GM18907 (cell line): ENCODE results near the gene ADAMTS6.

Source experiments
- ATAC-seq: cut with Tn5 transposase; IDR thresholded peaks from one replicate; pipeline ENCODE4 v1.9.1; 2021; ENCODE audit warnings: mild to moderate bottlenecking, moderate library complexity; ENCODE audit not compliant: unreplicated experiment

ADAMTS6 gene

GRCh38 chr5:65474130-65474711, 7.5 kb downstream of the ADAMTS6 start:
- ATAC-seq: no peak

- no peak for ATAC-seq
Observed at GRCh38 chr5:65468633-65469032, 13.1 kb downstream of the ADAMTS6 start.

- ATAC-seq: no peak
Observed at GRCh38 chr5:65462139-65462705, 19.5 kb downstream of the ADAMTS6 start.

- no peak for ATAC-seq
Observed at GRCh38 chr5:65461490-65461889, 20.2 kb downstream of the ADAMTS6 start.

- ATAC-seq: no peak
Observed at GRCh38 chr5:65459995-65460394, 21.7 kb downstream of the ADAMTS6 start.

- no peak for ATAC-seq
Observed at GRCh38 chr5:65455064-65455463, 26.7 kb downstream of the ADAMTS6 start.

GRCh38 chr5:65451436-65451835, 30.3 kb downstream of the ADAMTS6 start:
- no peak for ATAC-seq

GRCh38 chr5:65446682-65447081, 35.0 kb downstream of the ADAMTS6 start:
- no peak for ATAC-seq

GRCh38 chr5:65441800-65442199, 39.9 kb downstream of the ADAMTS6 start:
- ATAC-seq: no peak

GRCh38 chr5:65440456-65440855, 41.3 kb downstream of the ADAMTS6 start:
- no peak for ATAC-seq

- no peak for ATAC-seq
Observed at GRCh38 chr5:65434122-65434521, 47.6 kb downstream of the ADAMTS6 start.

- no peak for ATAC-seq
Observed at GRCh38 chr5:65426656-65427055, 55.1 kb downstream of the ADAMTS6 start.

GRCh38 chr5:65423623-65424022, 58.1 kb downstream of the ADAMTS6 start:
- no peak for ATAC-seq

- no peak for ATAC-seq
Observed at GRCh38 chr5:65418661-65419060, 63.1 kb downstream of the ADAMTS6 start.

- ATAC-seq: no peak
Observed at GRCh38 chr5:65413822-65414221, 67.9 kb downstream of the ADAMTS6 start.

- no peak for ATAC-seq
Observed at GRCh38 chr5:65412842-65413241, 68.9 kb downstream of the ADAMTS6 start.

- no peak for ATAC-seq
Observed at GRCh38 chr5:65411356-65411755, 70.4 kb downstream of the ADAMTS6 start.

GRCh38 chr5:65395526-65396155, 86.1 kb downstream of the ADAMTS6 start:
- ATAC-seq: no peak

GRCh38 chr5:65394087-65394486, 87.6 kb downstream of the ADAMTS6 start:
- no peak for ATAC-seq

- no peak for ATAC-seq
Observed at GRCh38 chr5:65391591-65391990, 90.1 kb downstream of the ADAMTS6 start.

- no peak for ATAC-seq
Observed at GRCh38 chr5:65390208-65390607, 91.5 kb downstream of the ADAMTS6 start.

- ATAC-seq: no peak
Observed at GRCh38 chr5:65383859-65384258, 97.9 kb downstream of the ADAMTS6 start.

- no peak for ATAC-seq
Observed at GRCh38 chr5:65382582-65382981, 99.1 kb downstream of the ADAMTS6 start.
